ENCODE results near the gene LRRC71. TPM values are rescaled to one million over a fixed set of nuclear protein-coding genes. Genes with fewer than 3 reads are reported as not detected.

The LRRC71 gene
- total and polyA plus RNA-seq, 2 of the 13 experiments (the other 11 are each of a cell fraction or from before 2014, with no cell fraction given), result not detected

DNA sequence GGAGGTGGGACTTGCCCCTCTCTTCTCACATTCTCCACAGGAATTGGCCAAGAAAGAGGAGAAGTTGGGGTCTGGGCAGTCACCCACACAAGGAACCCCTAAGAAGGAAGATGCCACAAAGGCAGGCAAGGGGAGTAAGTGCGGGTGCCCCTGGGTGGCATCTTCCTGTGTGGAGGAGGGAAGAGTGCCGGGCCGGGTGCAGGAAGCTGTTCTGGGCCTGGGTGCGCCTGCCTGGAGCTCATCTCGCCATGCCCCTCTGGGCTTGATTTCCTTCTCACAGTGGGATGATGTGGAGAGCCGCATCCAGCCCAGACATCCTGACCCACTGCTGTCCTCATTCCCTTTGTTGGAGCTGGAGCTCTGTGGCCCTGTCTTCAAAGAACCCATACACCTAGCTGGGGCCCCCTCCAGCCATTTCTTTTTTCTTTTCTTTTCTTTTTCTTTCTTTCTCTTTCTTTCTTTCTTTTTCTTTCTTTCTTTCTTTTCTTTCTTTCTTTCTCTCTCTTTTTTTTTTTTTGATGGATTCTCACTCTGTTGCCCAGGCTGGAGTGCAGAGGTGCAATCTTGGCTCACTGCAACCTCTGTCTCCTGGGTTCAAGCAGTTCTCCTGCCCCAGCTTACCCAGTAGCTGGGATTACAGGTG is 9.3 kb downstream of the LRRC71 start:
- H3K27me3 ChIP-seq (ENCODE audit: control insufficient read depth in 1 of 2, insufficient read depth in 2 of 2, low read length in 2 of 2), result peaks cover 7 to 54% of the 10 kb centered on the region in 2 experiments; a peak in 4 of 5 replicates
- H3K4me3 ChIP-seq (replicated peaks in 1 of 3; ENCODE audit: insufficient read depth in 1 of 3, low read depth in 2 of 3, low read length in 3 of 3), result no peak overlapping the region
- CTCF ChIA-PET (ENCODE audit: low intra/inter-chr PET ratio, low total read pairs), result interaction anchor here (2.7 kb wide), 1 partner anchor 37 kb away, joined by 14 read pairs; no protein-coding TSS in a partner anchor
- WGBS (ENCODE audit: low lambda C conversion rate), result 9% methylated on average over 4 of the region's 6 CpGs
- no peaks in the 10 kb centered on the region for H3K79me2 ChIP-seq (ENCODE audit: insufficient read depth, low read length)
- POLR2A ChIA-PET, result no interaction called here
- H4K20me1 ChIP-seq (ENCODE audit: insufficient read depth, low read length), result 0 out of 2 replicates have a peak, but pooled peaks cover 4% of the 10 kb centered on the region
- H3K27ac ChIP-seq (ENCODE audit: extremely low read length, insufficient read depth, low read length), result no peak overlapping the region
- H3K4me2 ChIP-seq (ENCODE audit: low read depth, low read length), result no peak overlapping the region
- no peak for FAIRE-seq
- BruUV-seq (replicated peaks), result no TSS peak
- ATAC-seq, result no peak
- H3K4me1 ChIP-seq (ENCODE audit: insufficient read depth, low read length), result peaks cover 20% of the 10 kb centered on the region
- no peak overlapping the region for H2AFZ ChIP-seq (ENCODE audit: low read length)
- intact Hi-C loops (cut with micrococcal nuclease; ENCODE audit: unreplicated experiment), result no loop called here
- no peaks in the 10 kb centered on the region for H3K36me3 ChIP-seq (replicated peaks in 1 of 2; ENCODE audit: control insufficient read depth in 1 of 2, insufficient read depth in 2 of 2, low read length in 2 of 2)
- in situ Hi-C loops (cut with HindIII; ENCODE audit: extremely low pct_ligation_motif_present, low pct_unique_long_range_greater_than_20kb), result loop anchor here (5.0 to 10.0 kb wide), 2 partner anchors 37 to 235 kb away; partner anchors contain the start of gene PEAR1
- H3K9ac ChIP-seq (ENCODE audit: insufficient read depth, low read depth, low read length), result no peak overlapping the region
- TF ChIP-seq ZBTB42 (CRISPR knock-in tag; IDR thresholded peaks at IDR 0.05), result no peak
- TF ChIP-seq SP140L (CRISPR knock-in tag; IDR thresholded peaks at IDR 0.05; ENCODE audit: borderline replicate concordance), result no peak
- TF ChIP-seq, protein P1, sequence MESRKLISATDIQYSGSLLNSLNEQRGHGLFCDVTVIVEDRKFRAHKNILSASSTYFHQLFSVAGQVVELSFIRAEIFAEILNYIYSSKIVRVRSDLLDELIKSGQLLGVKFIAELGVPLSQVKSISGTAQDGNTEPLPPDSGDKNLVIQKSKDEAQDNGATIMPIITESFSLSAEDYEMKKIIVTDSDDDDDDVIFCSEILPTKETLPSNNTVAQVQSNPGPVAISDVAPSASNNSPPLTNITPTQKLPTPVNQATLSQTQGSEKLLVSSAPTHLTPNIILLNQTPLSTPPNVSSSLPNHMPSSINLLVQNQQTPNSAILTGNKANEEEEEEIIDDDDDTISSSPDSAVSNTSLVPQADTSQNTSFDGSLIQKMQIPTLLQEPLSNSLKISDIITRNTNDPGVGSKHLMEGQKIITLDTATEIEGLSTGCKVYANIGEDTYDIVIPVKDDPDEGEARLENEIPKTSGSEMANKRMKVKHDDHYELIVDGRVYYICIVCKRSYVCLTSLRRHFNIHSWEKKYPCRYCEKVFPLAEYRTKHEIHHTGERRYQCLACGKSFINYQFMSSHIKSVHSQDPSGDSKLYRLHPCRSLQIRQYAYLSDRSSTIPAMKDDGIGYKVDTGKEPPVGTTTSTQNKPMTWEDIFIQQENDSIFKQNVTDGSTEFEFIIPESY (CRISPR knock-in tag; IDR thresholded peaks at IDR 0.05), result no peak
- no peak for TF ChIP-seq RORA (CRISPR knock-in tag; IDR thresholded peaks at IDR 0.05)
- no peak for TF ChIP-seq ZNF879 (CRISPR knock-in tag; IDR thresholded peaks at IDR 0.05)
- TF ChIP-seq GATA4 (IDR thresholded peaks at IDR 0.05; ENCODE audit: borderline replicate concordance, low read depth), result no peak
- TF ChIP-seq ZNF263 (CRISPR knock-in tag; IDR thresholded peaks at IDR 0.05), result no peak
- TF ChIP-seq ZKSCAN8 (CRISPR knock-in tag; IDR thresholded peaks at IDR 0.05; ENCODE audit: borderline replicate concordance), result no peak
- no peak for TF ChIP-seq KLF11 (CRISPR knock-in tag; IDR thresholded peaks at IDR 0.05)
- no peaks in the 10 kb centered on the region for H3K9me3 ChIP-seq (ENCODE audit: low read length)
- no peak for DNase-seq (ENCODE audit: low spot score)

All from HepG2 (cell line).